ENCODE data around the gene TRAPPC11. TPM values are rescaled to one million over a fixed set of nuclear protein-coding genes. Genes with fewer than 3 reads are reported as not detected.
A peak's percentile ranks its signal among the peaks of the same experiment; 100 is the strongest.

TRAPPC11 gene
- total RNA-seq, 1 donor from 2014 or later = 45.4 TPM

- no peaks in the 10 kb centered on the region for H3K27me3 Mint-ChIP-seq
- no peaks in the 10 kb centered on the region for H3K9me3 Mint-ChIP-seq
- no peaks in the 10 kb centered on the region for H3K4me1 Mint-ChIP-seq (ENCODE audit: unreplicated experiment)
- no peak overlapping the region for H3K27ac Mint-ChIP-seq
- TF ChIP-seq CTCF (conservative IDR thresholded peaks at IDR 0.05) = no peak
- H3K4me3 Mint-ChIP-seq = no peak overlapping the region
- H3K36me3 Mint-ChIP-seq = peaks cover 8% of the 10 kb centered on the region
- no peak for DNase-seq (ENCODE audit: extremely low spot score, unreplicated experiment)
These were observed 55.5 kb downstream of the TRAPPC11 start for GRCh38 chr4:183714626-183715025.

- H3K4me1 Mint-ChIP-seq (ENCODE audit: unreplicated experiment) = no peaks in the 10 kb centered on the region
- H3K27ac Mint-ChIP-seq = no peak overlapping the region
- DNase-seq (ENCODE audit: extremely low spot score, unreplicated experiment) = no peak
- H3K36me3 Mint-ChIP-seq = peaks cover 8% of the 10 kb centered on the region
- no peak overlapping the region for H3K4me3 Mint-ChIP-seq
- peaks cover 1% of the 10 kb centered on the region for H3K27me3 Mint-ChIP-seq
- H3K9me3 Mint-ChIP-seq = peaks cover 4% of the 10 kb centered on the region
- no peak for TF ChIP-seq CTCF (conservative IDR thresholded peaks at IDR 0.05)
These were observed 57.2 kb downstream of the TRAPPC11 start for GRCh38 chr4:183716302-183716701.

GRCh38 chr4:183718876-183719275 lies 59.8 kb downstream of the TRAPPC11 start:
- Mint-ChIP-seq H3K9me3 (peaks cover 4% of the 10 kb centered on the region), H3K4me3 (no peak overlapping the region), H3K27me3 (peaks cover 10% of the 10 kb centered on the region), H3K4me1 (ENCODE audit: unreplicated experiment) (no peaks in the 10 kb centered on the region), H3K27ac (no peak overlapping the region), H3K36me3 (no peaks in the 10 kb centered on the region)
- no peak for DNase-seq (ENCODE audit: extremely low spot score, unreplicated experiment)
- TF ChIP-seq CTCF (conservative IDR thresholded peaks at IDR 0.05) = no peak

GRCh38 chr4:183721207-183722081 lies 62.4 kb downstream of the TRAPPC11 start:
- peaks cover 10% of the 10 kb centered on the region for H3K27me3 Mint-ChIP-seq
- H3K4me3 Mint-ChIP-seq = peak overlapping the region; percentile 72
- peak overlapping the region; percentile 77 for H3K27ac Mint-ChIP-seq

More at GRCh38 chr4:183721207-183722081, 62.4 kb downstream of the TRAPPC11 start:
- Mint-ChIP-seq H3K36me3 (no peaks in the 10 kb centered on the region), H3K4me1 (ENCODE audit: unreplicated experiment) (no peaks in the 10 kb centered on the region), H3K9me3 (peaks cover 4% of the 10 kb centered on the region)
- no peak for DNase-seq (ENCODE audit: extremely low spot score, unreplicated experiment)
- TF ChIP-seq CTCF (conservative IDR thresholded peaks at IDR 0.05) = peak; percentile 51

Measured in type B pancreatic cell (in vitro differentiated cells).